HepG2 (cell line): Measurements from ENCODE around the gene METAP1D. TPM values are rescaled to one million over a fixed set of nuclear protein-coding genes. Genes with fewer than 3 reads are reported as not detected.

Experiments
- DPF2 ChIP-seq: sonication (generic); formaldehyde crosslinking; IDR thresholded peaks from 2 replicates; pipeline ENCODE4 v1.4.0; 2020; ENCODE audit warnings: mild to moderate bottlenecking, low read depth, missing genetic modification reagents, borderline replicate concordance
- SMYD3 ChIP-seq: sonication (generic); formaldehyde crosslinking; IDR thresholded peaks from 2 replicates; pipeline ENCODE4 v1.8.1; 2023; ENCODE audit warnings: mild to moderate bottlenecking, missing genetic modification reagents
- XRCC5 ChIP-seq: fragments of 200-400 bp; formaldehyde crosslinking; optimal IDR thresholded peaks from 2 replicates; pipeline ENCODE3; 2017; ENCODE audit warnings: mild to moderate bottlenecking, low read length
- ZEB1 ChIP-seq: IDR thresholded peaks from 2 replicates; pipeline ENCODE4 v1.6.1; 2012; ENCODE audit warnings: mild to moderate bottlenecking, low read depth, inconsistent platforms; ENCODE audit not compliant: insufficient replicate concordance
- ZMYM4 ChIP-seq: sonication (generic); formaldehyde crosslinking; IDR thresholded peaks from 2 replicates; pipeline ENCODE4 v1.8.1; 2023; ENCODE audit warnings: mild to moderate bottlenecking, missing genetic modification reagents
- ZNF550 ChIP-seq: sonication (generic); formaldehyde crosslinking; IDR thresholded peaks from 2 replicates; pipeline ENCODE4 v1.4.0; 2020; ENCODE audit warnings: mild to moderate bottlenecking, missing genetic modification reagents, borderline replicate concordance
- ZNF629 ChIP-seq: sonication (generic); formaldehyde crosslinking; conservative IDR thresholded peaks from 2 replicates; pipeline ENCODE4 v1.5.0; 2020; ENCODE audit warnings: missing genetic modification reagents
- ZNF740 ChIP-seq: sonication (generic); formaldehyde crosslinking; IDR thresholded peaks from 2 replicates; pipeline ENCODE4 v1.4.0; 2020; ENCODE audit warnings: missing genetic modification reagents
- polyA plus RNA-seq, 8 experiments: library from polyadenylated mRNA; depleted of rRNA in 3 of 8; stranded (reverse) in 7 of 8; unstranded in 1 of 8; fragments of >200 nt; fragmentation: Illumina TruSeq in 4 of 8; extraction: Trizol in 4 of 8; gene quantifications; 2 replicates each; pipeline versions ENCODE4 v1.2.1 to v1.2.3, GENCODE V29; 2011 to 2016; ENCODE audit warnings: low read depth in 4 of 8, missing spikeins in 1 of 8, mixed read lengths in 1 of 8; ENCODE audit not compliant: insufficient read depth in 1 of 8
- total RNA-seq, 5 experiments: library from RNA; depleted of rRNA; stranded (reverse); fragments of >200 nt; fragmentation: Illumina TruSeq; extraction: Trizol; gene quantifications; 2 replicates each; pipeline ENCODE4 v1.2.3, GENCODE V29; 2016; ENCODE audit warnings: low read depth in 1 of 5
- TF ChIP-seq, protein P1 (sequence below), 2 experiments: fragments of 450-650 bp in 1 of 2; sonication (generic) in 1 of 2; formaldehyde crosslinking in 1 of 2; IDR thresholded peaks; 2 replicates each; pipeline versions ENCODE4 v1.6.1 to v1.8.0; 2016 to 2022; ENCODE audit warnings: antibody characterized with exemption in 1 of 2, mild to moderate bottlenecking in 1 of 2, missing genetic modification reagents in 1 of 2
- TF ChIP-seq, protein P2 (sequence below): sonication (generic); formaldehyde crosslinking; IDR thresholded peaks from 2 replicates; pipeline ENCODE4 v1.4.0; 2020; ENCODE audit warnings: missing genetic modification reagents, borderline replicate concordance
- TF ChIP-seq, protein P3 (sequence below): sonication (generic); formaldehyde crosslinking; IDR thresholded peaks from 2 replicates; pipeline ENCODE4 v1.4.0; 2020; ENCODE audit warnings: mild to moderate bottlenecking, missing genetic modification reagents

METAP1D gene
- total and polyA plus RNA-seq, 2 of the 13 experiments (the other 11 are each of a cell fraction or from before 2014, with no cell fraction given): 14.7 to 21.6 TPM

GRCh38 chr2:172102391-172103359 is 102.9 kb downstream of the METAP1D start, which contains the start of gene DLX2 (continued):
- TF ChIP-seq, protein P1, sequence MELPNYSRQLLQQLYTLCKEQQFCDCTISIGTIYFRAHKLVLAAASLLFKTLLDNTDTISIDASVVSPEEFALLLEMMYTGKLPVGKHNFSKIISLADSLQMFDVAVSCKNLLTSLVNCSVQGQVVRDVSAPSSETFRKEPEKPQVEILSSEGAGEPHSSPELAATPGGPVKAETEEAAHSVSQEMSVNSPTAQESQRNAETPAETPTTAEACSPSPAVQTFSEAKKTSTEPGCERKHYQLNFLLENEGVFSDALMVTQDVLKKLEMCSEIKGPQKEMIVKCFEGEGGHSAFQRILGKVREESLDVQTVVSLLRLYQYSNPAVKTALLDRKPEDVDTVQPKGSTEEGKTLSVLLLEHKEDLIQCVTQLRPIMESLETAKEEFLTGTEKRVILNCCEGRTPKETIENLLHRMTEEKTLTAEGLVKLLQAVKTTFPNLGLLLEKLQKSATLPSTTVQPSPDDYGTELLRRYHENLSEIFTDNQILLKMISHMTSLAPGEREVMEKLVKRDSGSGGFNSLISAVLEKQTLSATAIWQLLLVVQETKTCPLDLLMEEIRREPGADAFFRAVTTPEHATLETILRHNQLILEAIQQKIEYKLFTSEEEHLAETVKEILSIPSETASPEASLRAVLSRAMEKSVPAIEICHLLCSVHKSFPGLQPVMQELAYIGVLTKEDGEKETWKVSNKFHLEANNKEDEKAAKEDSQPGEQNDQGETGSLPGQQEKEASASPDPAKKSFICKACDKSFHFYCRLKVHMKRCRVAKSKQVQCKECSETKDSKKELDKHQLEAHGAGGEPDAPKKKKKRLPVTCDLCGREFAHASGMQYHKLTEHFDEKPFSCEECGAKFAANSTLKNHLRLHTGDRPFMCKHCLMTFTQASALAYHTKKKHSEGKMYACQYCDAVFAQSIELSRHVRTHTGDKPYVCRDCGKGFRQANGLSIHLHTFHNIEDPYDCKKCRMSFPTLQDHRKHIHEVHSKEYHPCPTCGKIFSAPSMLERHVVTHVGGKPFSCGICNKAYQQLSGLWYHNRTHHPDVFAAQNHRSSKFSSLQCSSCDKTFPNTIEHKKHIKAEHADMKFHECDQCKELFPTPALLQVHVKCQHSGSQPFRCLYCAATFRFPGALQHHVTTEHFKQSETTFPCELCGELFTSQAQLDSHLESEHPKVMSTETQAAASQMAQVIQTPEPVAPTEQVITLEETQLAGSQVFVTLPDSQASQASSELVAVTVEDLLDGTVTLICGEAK (IDR thresholded peaks at IDR 0.05): no peak
- TF ChIP-seq, protein P1 (CRISPR knock-in tag; IDR thresholded peaks at IDR 0.05): peak; percentile 81
- TF ChIP-seq XRCC5 (no peak), ZNF550 (CRISPR knock-in tag) (no peak), DPF2 (CRISPR knock-in tag) (no peak), ZNF740 (CRISPR knock-in tag) (0 out of 2 replicates have a peak, but pooled peaks have one; percentile 7), ZNF629 (CRISPR knock-in tag) (peak; percentile 59; the same call in 1 of the 2 replicates), ZEB1 (no peak), SMYD3 (CRISPR knock-in tag) (0 out of 2 replicates have a peak, but pooled peaks have one; percentile 46), ZMYM4 (CRISPR knock-in tag) (peak; percentile 92)
- TF ChIP-seq, protein P2, sequence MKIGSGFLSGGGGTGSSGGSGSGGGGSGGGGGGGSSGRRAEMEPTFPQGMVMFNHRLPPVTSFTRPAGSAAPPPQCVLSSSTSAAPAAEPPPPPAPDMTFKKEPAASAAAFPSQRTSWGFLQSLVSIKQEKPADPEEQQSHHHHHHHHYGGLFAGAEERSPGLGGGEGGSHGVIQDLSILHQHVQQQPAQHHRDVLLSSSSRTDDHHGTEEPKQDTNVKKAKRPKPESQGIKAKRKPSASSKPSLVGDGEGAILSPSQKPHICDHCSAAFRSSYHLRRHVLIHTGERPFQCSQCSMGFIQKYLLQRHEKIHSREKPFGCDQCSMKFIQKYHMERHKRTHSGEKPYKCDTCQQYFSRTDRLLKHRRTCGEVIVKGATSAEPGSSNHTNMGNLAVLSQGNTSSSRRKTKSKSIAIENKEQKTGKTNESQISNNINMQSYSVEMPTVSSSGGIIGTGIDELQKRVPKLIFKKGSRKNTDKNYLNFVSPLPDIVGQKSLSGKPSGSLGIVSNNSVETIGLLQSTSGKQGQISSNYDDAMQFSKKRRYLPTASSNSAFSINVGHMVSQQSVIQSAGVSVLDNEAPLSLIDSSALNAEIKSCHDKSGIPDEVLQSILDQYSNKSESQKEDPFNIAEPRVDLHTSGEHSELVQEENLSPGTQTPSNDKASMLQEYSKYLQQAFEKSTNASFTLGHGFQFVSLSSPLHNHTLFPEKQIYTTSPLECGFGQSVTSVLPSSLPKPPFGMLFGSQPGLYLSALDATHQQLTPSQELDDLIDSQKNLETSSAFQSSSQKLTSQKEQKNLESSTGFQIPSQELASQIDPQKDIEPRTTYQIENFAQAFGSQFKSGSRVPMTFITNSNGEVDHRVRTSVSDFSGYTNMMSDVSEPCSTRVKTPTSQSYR (CRISPR knock-in tag): no peak
- TF ChIP-seq, protein P3, sequence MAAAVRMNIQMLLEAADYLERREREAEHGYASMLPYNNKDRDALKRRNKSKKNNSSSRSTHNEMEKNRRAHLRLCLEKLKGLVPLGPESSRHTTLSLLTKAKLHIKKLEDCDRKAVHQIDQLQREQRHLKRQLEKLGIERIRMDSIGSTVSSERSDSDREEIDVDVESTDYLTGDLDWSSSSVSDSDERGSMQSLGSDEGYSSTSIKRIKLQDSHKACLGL (CRISPR knock-in tag): peak; percentile 97
